Heart left ventricle (tissue), 13 donors: ENCODE measurements around the gene FBXW8.

Source experiments
- POLR2A ChIP-seq, 2 donors: fragments of 450-650 bp; IDR thresholded peaks; one replicate each; pipeline ENCODE4 v1.6.1; 2017; ENCODE audit warnings: antibody characterized with exemption in 2 of 2, mild to moderate bottlenecking in 2 of 2, moderate library complexity in 2 of 2
- TF ChIP-seq, protein P1 (sequence below), 12 donors: fragments of 200-600 bp; sonication (generic) in 4 of 12; IDR thresholded peaks; one replicate each; pipeline versions ENCODE4 v1.5.0 to v1.8.0; 2018 to 2022; ENCODE audit warnings: antibody characterized with exemption in 12 of 12, mild to moderate bottlenecking in 5 of 12
- donor health status: ischemic (EF 13 %, LVEDD 7.1; RV severe dilation, severe dysfunction).
- donor health status: DM: no; HTN: yes; CAD: no.
- donor health status: DM: no; HTN: no; CAD: no.
- donor health status: ischemic (EF 25% LVEDD 6.9; RV normal size, moderate dysfunction).
- donor health status: ischemic (EF 25% LVEDD 5.7; RV mildly dilated, moderate dysfunction).
- donor health status: ischemic (EF 35%, LVEDD 5.7; RV mildly dilated, moderate dysfunction).
- donor health status: nonischemic (EF 11% LVEDD 7.7; RV severe dilation, severe dysfunction).
- donor health status: DM: yes; HTN: yes; CAD: no.
- donor health status: PGD.
- donor health status: ischemic (EF 29% LVEDD 5.4; RV normal size, mild dysfunction).
- donor health status: nonischemic (EF 23%, LVEDD 6.1; RV moderate dilation, normal function).

DNA sequence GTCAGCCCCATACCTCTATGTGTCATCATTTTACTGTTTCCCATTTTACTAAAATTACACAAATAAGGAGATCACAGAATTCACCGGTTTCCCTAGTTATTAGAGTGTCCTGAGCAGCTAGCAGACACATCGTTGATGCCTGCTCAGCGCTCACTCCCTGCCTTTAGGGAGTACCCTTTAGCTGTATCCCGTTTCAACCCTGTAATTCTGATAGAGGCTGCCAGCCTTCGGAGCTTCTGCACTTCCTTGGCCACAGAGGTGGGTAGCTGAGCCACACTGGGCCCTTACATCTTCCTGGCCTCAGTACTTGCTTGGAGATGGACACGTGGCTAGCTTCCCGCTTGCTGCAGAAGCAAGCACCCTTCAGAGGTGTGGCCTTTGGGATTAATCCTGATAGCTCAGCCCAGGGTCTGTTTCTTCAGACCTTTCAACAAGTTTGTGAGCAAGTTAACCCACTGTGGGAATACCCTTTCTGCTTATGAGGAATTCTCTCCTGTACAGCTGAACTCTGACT, 14.3 kb upstream of the FBXW8 start:
- TF ChIP-seq, protein P1, sequence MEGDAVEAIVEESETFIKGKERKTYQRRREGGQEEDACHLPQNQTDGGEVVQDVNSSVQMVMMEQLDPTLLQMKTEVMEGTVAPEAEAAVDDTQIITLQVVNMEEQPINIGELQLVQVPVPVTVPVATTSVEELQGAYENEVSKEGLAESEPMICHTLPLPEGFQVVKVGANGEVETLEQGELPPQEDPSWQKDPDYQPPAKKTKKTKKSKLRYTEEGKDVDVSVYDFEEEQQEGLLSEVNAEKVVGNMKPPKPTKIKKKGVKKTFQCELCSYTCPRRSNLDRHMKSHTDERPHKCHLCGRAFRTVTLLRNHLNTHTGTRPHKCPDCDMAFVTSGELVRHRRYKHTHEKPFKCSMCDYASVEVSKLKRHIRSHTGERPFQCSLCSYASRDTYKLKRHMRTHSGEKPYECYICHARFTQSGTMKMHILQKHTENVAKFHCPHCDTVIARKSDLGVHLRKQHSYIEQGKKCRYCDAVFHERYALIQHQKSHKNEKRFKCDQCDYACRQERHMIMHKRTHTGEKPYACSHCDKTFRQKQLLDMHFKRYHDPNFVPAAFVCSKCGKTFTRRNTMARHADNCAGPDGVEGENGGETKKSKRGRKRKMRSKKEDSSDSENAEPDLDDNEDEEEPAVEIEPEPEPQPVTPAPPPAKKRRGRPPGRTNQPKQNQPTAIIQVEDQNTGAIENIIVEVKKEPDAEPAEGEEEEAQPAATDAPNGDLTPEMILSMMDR (IDR thresholded peaks at IDR 0.05) = no peak
- TF ChIP-seq POLR2A (IDR thresholded peaks at IDR 0.05) = no peak
